GM12865 (cell line): ENCODE measurements around the gene MIEF1.
A peak's percentile ranks its signal among the peaks of the same experiment; 100 is the strongest.

Experiments used
- DNase-seq: peaks from one replicate; pipeline ENCODE4 v3.0.0; 2010; ENCODE audit warnings: low read depth
- H3K4me3 ChIP-seq: 2 replicates; pipeline ENCODE4 v1.5.1; 2011; ENCODE audit warnings: mild to moderate bottlenecking, low read depth, low read length, control low read depth
- TF ChIP-seq, protein P1 (sequence below): IDR thresholded peaks from 2 replicates; pipeline ENCODE4 v1.5.1; 2011; ENCODE audit warnings: low read length, control low read depth, low read depth, inconsistent platforms; ENCODE audit not compliant: insufficient read depth; ENCODE audit errors: missing control alignments

Gene MIEF1

DNA sequence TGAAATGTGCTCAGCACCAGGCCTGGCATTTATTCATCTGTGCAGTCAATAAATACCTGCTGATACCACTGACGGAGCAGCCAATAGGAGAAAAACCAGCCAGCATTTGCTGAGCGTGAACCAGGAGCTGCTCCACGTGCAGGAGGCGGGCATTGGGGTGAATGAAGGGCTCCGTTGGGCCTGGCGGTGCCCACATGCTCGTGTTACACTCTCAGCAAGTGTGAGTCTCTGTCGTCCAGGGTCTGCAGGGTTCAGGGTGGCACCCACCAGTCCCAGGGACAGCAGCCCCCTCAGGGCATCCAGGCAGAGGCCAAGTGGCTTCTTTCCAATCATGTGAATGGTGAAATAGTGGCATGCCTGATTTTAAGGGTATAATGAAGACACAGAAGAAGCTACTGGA lies 34.6 kb downstream of the MIEF1 start:
- H3K4me3 ChIP-seq, result no peak overlapping the region
- no peak for DNase-seq
- TF ChIP-seq, protein P1, sequence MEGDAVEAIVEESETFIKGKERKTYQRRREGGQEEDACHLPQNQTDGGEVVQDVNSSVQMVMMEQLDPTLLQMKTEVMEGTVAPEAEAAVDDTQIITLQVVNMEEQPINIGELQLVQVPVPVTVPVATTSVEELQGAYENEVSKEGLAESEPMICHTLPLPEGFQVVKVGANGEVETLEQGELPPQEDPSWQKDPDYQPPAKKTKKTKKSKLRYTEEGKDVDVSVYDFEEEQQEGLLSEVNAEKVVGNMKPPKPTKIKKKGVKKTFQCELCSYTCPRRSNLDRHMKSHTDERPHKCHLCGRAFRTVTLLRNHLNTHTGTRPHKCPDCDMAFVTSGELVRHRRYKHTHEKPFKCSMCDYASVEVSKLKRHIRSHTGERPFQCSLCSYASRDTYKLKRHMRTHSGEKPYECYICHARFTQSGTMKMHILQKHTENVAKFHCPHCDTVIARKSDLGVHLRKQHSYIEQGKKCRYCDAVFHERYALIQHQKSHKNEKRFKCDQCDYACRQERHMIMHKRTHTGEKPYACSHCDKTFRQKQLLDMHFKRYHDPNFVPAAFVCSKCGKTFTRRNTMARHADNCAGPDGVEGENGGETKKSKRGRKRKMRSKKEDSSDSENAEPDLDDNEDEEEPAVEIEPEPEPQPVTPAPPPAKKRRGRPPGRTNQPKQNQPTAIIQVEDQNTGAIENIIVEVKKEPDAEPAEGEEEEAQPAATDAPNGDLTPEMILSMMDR, result no peak

DNA sequence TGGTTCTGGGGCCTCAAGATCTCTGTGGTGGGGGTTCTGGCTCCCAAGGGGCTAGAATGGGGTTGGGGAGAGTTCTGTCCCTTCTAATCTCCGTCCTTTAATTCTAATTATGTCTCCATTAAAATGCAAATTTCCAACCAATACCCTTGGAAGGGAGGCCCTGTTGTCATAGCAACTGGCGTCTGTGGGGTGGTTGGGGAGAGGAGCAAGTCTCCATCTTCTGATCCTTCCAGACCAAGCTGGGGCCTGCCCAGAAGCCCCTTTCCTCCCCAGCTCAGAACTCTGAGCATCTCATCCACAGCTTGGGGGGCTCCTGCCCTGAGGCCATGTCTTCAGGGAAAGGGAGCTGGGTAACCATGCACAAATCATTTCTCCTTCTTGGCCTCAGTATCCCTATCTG lies 35.9 kb downstream of the MIEF1 start:
- no peak overlapping the region for H3K4me3 ChIP-seq
- TF ChIP-seq, protein P1, result no peak
- DNase-seq, result no peak

DNA sequence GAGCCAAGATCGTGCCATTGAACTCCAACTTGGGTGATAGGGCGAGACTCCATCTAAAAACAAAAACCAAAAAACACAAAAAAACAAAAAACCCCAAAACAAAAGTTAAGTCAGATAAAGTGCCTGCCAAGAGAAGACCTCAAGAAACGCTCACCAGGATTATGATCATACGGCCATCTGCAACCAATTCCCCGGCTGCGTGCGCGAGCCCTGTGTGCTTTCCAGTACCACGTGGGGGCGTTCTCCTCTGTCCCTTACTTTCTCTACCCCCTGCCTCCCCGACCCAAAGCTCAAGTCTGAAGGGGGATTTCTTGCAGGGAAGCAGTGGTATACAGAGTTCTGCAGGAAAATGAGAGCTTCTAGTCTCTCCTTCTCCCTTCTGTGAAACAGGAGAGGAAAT lies 41.0 kb downstream of the MIEF1 start:
- TF ChIP-seq, protein P1, result peak; percentile 50
- H3K4me3 ChIP-seq, result no peak overlapping the region
- peak; percentile 34 for DNase-seq

DNA sequence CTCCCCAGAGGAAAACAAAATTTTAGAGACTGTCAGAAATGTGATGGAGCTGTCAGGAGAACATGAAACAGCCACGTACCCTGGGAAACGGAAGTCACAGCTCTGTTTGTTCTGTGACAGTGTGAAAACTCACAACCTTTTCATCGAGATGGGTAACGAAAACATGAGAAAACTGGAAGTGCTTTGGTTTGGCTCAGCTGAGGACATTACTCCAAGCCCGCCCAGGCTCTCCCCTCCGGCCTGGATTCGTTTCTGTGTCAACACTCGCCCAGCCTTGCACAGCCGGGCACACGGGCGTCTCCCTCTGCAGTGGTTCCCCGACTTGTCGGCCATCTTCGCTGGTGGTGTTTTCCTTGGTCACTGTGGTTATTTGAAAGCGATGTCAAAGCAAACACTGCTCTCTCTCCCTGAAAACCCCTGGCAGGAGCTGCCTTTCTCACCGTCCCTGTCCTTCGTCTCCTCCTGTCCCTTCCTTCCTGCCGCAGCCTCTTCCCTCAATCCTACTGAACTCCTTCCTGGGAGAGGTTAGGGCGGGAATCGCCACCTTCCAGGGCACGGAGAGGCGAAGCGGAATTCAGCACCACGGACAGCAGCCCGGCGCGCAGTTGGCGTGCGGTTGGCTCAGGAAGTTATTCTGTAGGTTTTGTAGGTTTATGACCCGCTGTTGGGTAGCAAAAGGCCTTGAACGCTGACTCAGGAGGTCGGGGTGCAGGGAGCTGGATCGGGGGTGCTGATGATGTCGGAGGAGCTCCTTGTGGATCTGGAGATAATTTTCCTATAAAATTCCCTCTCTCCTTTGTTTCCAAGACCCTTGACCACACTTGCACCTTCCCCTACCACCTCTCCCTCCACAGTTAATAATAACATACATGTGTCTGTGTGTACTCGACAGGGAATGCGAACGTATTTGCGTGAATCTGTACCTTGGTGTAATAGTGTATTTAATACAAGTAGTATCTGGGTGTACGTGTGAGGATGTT lies 43.6 kb downstream of the MIEF1 start:
- TF ChIP-seq, protein P1, result no peak
- H3K4me3 ChIP-seq, result no peak overlapping the region
- DNase-seq, result peak; percentile 32

DNA sequence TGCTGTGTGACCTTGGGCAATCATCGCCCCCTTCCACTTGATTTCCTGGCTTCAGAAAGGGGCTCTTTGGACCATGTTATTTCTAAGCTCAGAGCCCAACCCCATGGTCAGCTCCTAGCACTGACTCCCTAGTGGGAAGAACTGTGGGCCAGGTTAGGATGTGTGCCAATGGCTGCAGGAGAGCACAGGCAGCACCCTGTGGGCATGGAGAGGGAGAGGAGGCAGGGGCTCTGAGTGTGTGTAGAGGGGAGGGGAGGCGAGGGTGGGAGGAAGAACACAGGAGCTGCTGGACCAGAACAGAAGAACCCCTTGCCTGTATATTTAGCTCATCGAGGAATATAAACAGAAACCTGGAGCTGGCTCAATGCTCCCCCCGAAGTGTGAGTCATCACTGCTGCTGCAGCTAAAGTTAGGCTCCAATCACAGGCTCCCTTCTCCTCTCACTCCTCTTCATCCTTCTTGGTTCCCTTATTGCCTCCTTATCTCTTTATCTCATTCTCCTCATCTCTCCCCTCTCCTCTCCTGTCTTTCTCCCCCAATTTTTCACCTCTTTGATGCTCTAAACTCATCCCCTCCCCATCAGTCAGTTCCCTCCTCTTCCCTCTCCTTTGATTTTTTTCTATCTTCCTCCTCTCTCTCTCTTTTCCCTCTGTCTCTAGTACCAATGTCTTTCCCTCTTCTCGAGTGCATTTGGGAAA lies 44.9 kb downstream of the MIEF1 start:
- TF ChIP-seq, protein P1, result no peak
- DNase-seq, result no peak
- H3K4me3 ChIP-seq, result no peak overlapping the region

DNA sequence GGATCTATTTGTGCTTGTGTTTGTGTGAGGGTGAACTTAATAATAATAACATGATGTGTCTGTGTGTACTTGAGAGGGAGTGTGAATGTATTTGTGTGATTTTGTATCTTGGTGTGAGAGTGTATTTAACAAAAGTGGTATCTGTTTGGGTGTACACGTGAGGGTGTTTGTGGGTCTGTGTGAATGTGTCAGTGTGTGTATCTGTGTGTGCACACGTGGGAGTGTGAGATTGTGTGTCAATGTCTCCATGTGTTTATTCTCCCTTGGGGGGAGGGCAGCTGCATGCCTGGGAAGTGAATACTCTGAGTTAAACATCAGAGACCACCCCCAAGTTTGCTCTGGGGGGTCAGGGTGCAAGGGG lies 45.5 kb downstream of the MIEF1 start:
- DNase-seq, result no peak
- H3K4me3 ChIP-seq, result no peak overlapping the region
- TF ChIP-seq, protein P1, result no peak
